HG02759 (cell line): ENCODE measurements around the gene IFNL3.
A peak's percentile ranks its signal among the peaks of the same experiment; 100 is the strongest.
"Not testable (repeated sequence)": the region's sequence is repeated elsewhere in the genome, so short reads cannot be mapped to it uniquely, and the experiment has no call there.

ENCODE experiments used
- ATAC-seq: cut with Tn5 transposase; IDR thresholded peaks from one replicate; pipeline ENCODE4 v1.9.1; 2021; ENCODE audit warnings: mild to moderate bottlenecking, moderate library complexity; ENCODE audit not compliant: unreplicated experiment

IFNL3 gene

GRCh38 chr19:39253374-39254149, 8.8 kb upstream of the IFNL3 start:
- no peak for ATAC-seq

- ATAC-seq: no peak
Measured at GRCh38 chr19:39252458-39252857, 7.7 kb upstream of the IFNL3 start.

GRCh38 chr19:39251846-39252245, 7.0 kb upstream of the IFNL3 start:
- ATAC-seq: no peak

GRCh38 chr19:39251081-39251480, 6.3 kb upstream of the IFNL3 start:
- no peak for ATAC-seq

GRCh38 chr19:39248806-39249205, 4.0 kb upstream of the IFNL3 start, which contains the start of gene IFNL4:
IFNL4 (minus strand) TSS chr19:39248856.
- no peak for ATAC-seq

- no peak for ATAC-seq
Measured at GRCh38 chr19:39247701-39248664, 3.2 kb upstream of the IFNL3 start.

- no peak for ATAC-seq
Measured at GRCh38 chr19:39246951-39247669, 2.3 kb upstream of the IFNL3 start.

GRCh38 chr19:39245166-39245565, 360 bp upstream of the IFNL3 start:
- ATAC-seq: not testable (repeated sequence)

GRCh38 chr19:39243741-39244140, 1.1 kb downstream of the IFNL3 start:
- not testable (repeated sequence) for ATAC-seq

GRCh38 chr19:39240421-39240820, 4.4 kb downstream of the IFNL3 start:
- ATAC-seq: no peak

- no peak for ATAC-seq
Measured at GRCh38 chr19:39238944-39239343, 5.9 kb downstream of the IFNL3 start.

- no peak for ATAC-seq
Measured at GRCh38 chr19:39238209-39238608, 6.6 kb downstream of the IFNL3 start.

- ATAC-seq: peak; percentile 66
Measured at GRCh38 chr19:39237200-39238184, 7.3 kb downstream of the IFNL3 start.

GRCh38 chr19:39236527-39236926, 8.3 kb downstream of the IFNL3 start:
- ATAC-seq: no peak

GRCh38 chr19:39232708-39233107, 12.1 kb downstream of the IFNL3 start:
- no peak for ATAC-seq

- no peak for ATAC-seq
Measured at GRCh38 chr19:39230096-39230764, 14.6 kb downstream of the IFNL3 start.

GRCh38 chr19:39224910-39225309, 19.9 kb downstream of the IFNL3 start:
- ATAC-seq: no peak

- ATAC-seq: no peak
Measured at GRCh38 chr19:39223703-39224279, 21.0 kb downstream of the IFNL3 start.

- not testable (repeated sequence) for ATAC-seq
Measured at GRCh38 chr19:39219108-39219507, 25.7 kb downstream of the IFNL3 start.
